LoVo (cell line): Measurements from ENCODE around the gene IRS1.
"Not testable (repeated sequence)": the region's sequence is repeated elsewhere in the genome, so short reads cannot be mapped to it uniquely, and the experiment has no call there.

Experiments used
- DNase-seq: peaks from one replicate; pipeline ENCODE4 v3.0.0-alpha.2; 2016; ENCODE audit warnings: low spot score

The IRS1 gene

GRCh38 chr2:226799211-226799975 is at the start of gene IRS1:
Gene IRS1 (minus strand): TSS chr2:226799820. CDS start chr2:226798738, 1,082 bp downstream.
- DNase-seq, result peak; percentile 66

- no peak for DNase-seq
Measured at GRCh38 chr2:226849349-226849748, 49.7 kb upstream of the IRS1 start.

- DNase-seq, result no peak
Measured at GRCh38 chr2:226847511-226847910, 47.9 kb upstream of the IRS1 start.

- no peak for DNase-seq
Measured at GRCh38 chr2:226847090-226847489, 47.5 kb upstream of the IRS1 start.

GRCh38 chr2:226845386-226846116 is 45.9 kb upstream of the IRS1 start:
- DNase-seq, result no peak

GRCh38 chr2:226843001-226843400 is 43.4 kb upstream of the IRS1 start:
- not testable (repeated sequence) for DNase-seq

GRCh38 chr2:226839951-226840350 is 40.3 kb upstream of the IRS1 start:
- DNase-seq, result no peak

- no peak for DNase-seq
Measured at GRCh38 chr2:226839161-226839560, 39.5 kb upstream of the IRS1 start.

- DNase-seq, result peak; percentile 14
Measured at GRCh38 chr2:226838722-226839121, 39.1 kb upstream of the IRS1 start.

GRCh38 chr2:226837787-226838603 is 38.4 kb upstream of the IRS1 start:
- no peak for DNase-seq

- no peak for DNase-seq
Measured at GRCh38 chr2:226837334-226837733, 37.7 kb upstream of the IRS1 start.

- no peak for DNase-seq
Measured at GRCh38 chr2:226836548-226836885, 36.9 kb upstream of the IRS1 start.

GRCh38 chr2:226835796-226836547 is 36.4 kb upstream of the IRS1 start, which contains the start of gene RHBDD1:
Gene RHBDD1 (plus strand): TSS chr2:226836054. CDS start chr2:226864694, 28,640 bp downstream.
- peak; percentile 93 for DNase-seq

- DNase-seq, result peak; percentile 41
Measured at GRCh38 chr2:226835420-226835795, 35.8 kb upstream of the IRS1 start.

- not testable (repeated sequence) for DNase-seq
Measured at GRCh38 chr2:226834880-226835279, 35.3 kb upstream of the IRS1 start.

GRCh38 chr2:226832061-226832460 is 32.4 kb upstream of the IRS1 start:
- DNase-seq, result no peak

- DNase-seq, result no peak
Measured at GRCh38 chr2:226831266-226831665, 31.6 kb upstream of the IRS1 start.

GRCh38 chr2:226829721-226830631 is 30.4 kb upstream of the IRS1 start:
- DNase-seq, result no peak

GRCh38 chr2:226828191-226828590 is 28.6 kb upstream of the IRS1 start:
- DNase-seq, result no peak

- DNase-seq, result no peak
Measured at GRCh38 chr2:226825056-226825455, 25.4 kb upstream of the IRS1 start.

GRCh38 chr2:226818930-226819329 is 19.3 kb upstream of the IRS1 start:
- DNase-seq, result no peak
